Spleen (tissue), 11 donors: ENCODE results near the gene TJP3. TPM values are rescaled to one million over a fixed set of nuclear protein-coding genes. Genes with fewer than 3 reads are reported as not detected.

Source experiments
- DNase-seq: peaks from one replicate; pipeline ENCODE4 v3.0.0-alpha.2; 2020
- H3K27ac ChIP-seq, 8 donors: fragments of 200-600 bp; sonication (generic) in 7 of 8; 1 replicate in 4 of 8; 2 replicates in 4 of 8; pipeline versions ENCODE4 v1.5.0 to v1.8.0; 2016 to 2021; ENCODE audit warnings: inconsistent platforms in 4 of 8, mild to moderate bottlenecking in 4 of 8, moderate library complexity in 1 of 8
- H3K27me3 ChIP-seq, 7 donors: fragments of 200-600 bp; sonication (generic) in 6 of 7; replicated peaks in 1 of 7; 1 replicate in 4 of 7; 2 replicates in 3 of 7; pipeline versions ENCODE4 v1.5.0 to v1.8.0; 2016 to 2021; ENCODE audit warnings: inconsistent platforms in 3 of 7, mild to moderate bottlenecking in 1 of 7
- H3K36me3 ChIP-seq, 6 donors: fragments of 200-600 bp; sonication (generic) in 5 of 6; 1 replicate in 4 of 6; 2 replicates in 2 of 6; pipeline versions ENCODE4 v1.5.0 to v1.8.0; 2016 to 2021; ENCODE audit warnings: inconsistent platforms in 2 of 6
- H3K4me1 ChIP-seq, 6 donors: fragments of 200-600 bp; sonication (generic) in 5 of 6; 1 replicate in 3 of 6; 2 replicates in 3 of 6; pipeline versions ENCODE4 v1.5.0 to v1.8.0; 2016 to 2021; ENCODE audit warnings: inconsistent platforms in 3 of 6
- H3K4me3 ChIP-seq, 8 donors: fragments of 200-600 bp; sonication (generic) in 7 of 8; 1 replicate in 4 of 8; 2 replicates in 4 of 8; pipeline versions ENCODE4 v1.5.0 to v1.8.0; 2016 to 2021; ENCODE audit warnings: inconsistent platforms in 4 of 8, mild to moderate bottlenecking in 4 of 8, moderate library complexity in 2 of 8
- H3K9me3 ChIP-seq, 8 donors: fragments of 200-600 bp; sonication (generic) in 7 of 8; 1 replicate in 4 of 8; 2 replicates in 4 of 8; pipeline versions ENCODE4 v1.5.0 to v1.8.0; 2016 to 2021; ENCODE audit warnings: inconsistent platforms in 4 of 8
- CTCF ChIP-seq, 11 experiments: fragments of 200-600 bp in 7 of 11; fragments of 450-650 bp in 4 of 11; sonication (generic) in 4 of 11; IDR thresholded peaks in 8 of 11; conservative IDR thresholded peaks in 3 of 11; 1 replicate in 7 of 11; 2 replicates in 4 of 11; pipeline versions ENCODE4 v1.4.0 to v1.8.0; 2016 to 2021; ENCODE audit warnings: antibody characterized with exemption in 11 of 11, inconsistent platforms in 4 of 11, mild to moderate bottlenecking in 1 of 11
- POLR2A ChIP-seq, 3 donors: fragments of 450-650 bp; IDR thresholded peaks; one replicate each; pipeline ENCODE4 v1.5.1; 2017; ENCODE audit warnings: antibody characterized with exemption in 3 of 3, mild to moderate bottlenecking in 1 of 3
- POLR2AphosphoS5 ChIP-seq, 3 donors: sonication (generic); formaldehyde crosslinking; IDR thresholded peaks; one replicate each; pipeline ENCODE4 v1.5.1; 2017; ENCODE audit warnings: antibody characterized with exemption in 3 of 3
- WGBS, 5 donors: extraction: QIAGEN DNeasy Blood & Tissue Kit in 3 of 5; methylation state at CpG; one replicate each; pipeline versions ENCODE4 v1.1.5 to v1.1.7; 2013 to 2018; 5-methylcytosine and 5-hydroxymethylcytosine counted together
- intact Hi-C: fragments of 100-400 bp; cut with DNase I; formaldehyde crosslinking; loops from one replicate; pipeline ENCODE4 v1.15.0; 2023; ENCODE audit warnings: low total_unique reads
- polyA plus RNA-seq, 3 donors: library from polyadenylated mRNA; stranded (reverse); fragments of 200-250 nt; gene quantifications; one replicate each; pipeline ENCODE4 v1.2.1, GENCODE V29; 2013
- total RNA-seq, 7 donors: library from RNA; depleted of rRNA in 3 of 7; stranded (reverse); fragments of >200 nt in 3 of 7; fragmentation: NEBNext Ultra II Directional in 4 of 7; extraction: Animal tissue kit (Norgen Biotek cat#: 25700) in 4 of 7; gene quantifications; one replicate each; pipeline versions ENCODE4 v1.1.0 to v1.2.1, GENCODE V29; 2016 to 2021
- donor health status: healthy with polysubstance abuse.
- donor health status: DM: no; HTN: no; CAD: no; lungs with moderate emphysema.
- donor health status: DM: no; HTN: no; CAD: no.
- donor health status: Bipolar disorder and iron deficiency.
- donor health status: healthy.
- donor health status: DM: no; HTN: no; CAD: no.
- donor health status: DM: yes; HTN: yes; CAD: no.

TJP3 gene
- total and polyA plus RNA-seq, 10 donors, result 0.39 to 9.0 (median 2.3) TPM

GRCh38 chr19:3670796-3671679 is 37.1 kb upstream of the TJP3 start:
- Histone ChIP-seq H3K27me3 (peaks cover 0 to 21% (median 0%) of the 10 kb centered on the region in 7 donors), H3K4me3 (peak overlapping the region in 6 of 8 donors; percentile 2 to 51 (median 14)), H3K27ac (peak overlapping the region; percentile 27 to 80 (median 68)), H3K4me1 (peaks cover 23 to 63% (median 43%) of the 10 kb centered on the region in 6 donors), H3K9me3 (no peaks in the 10 kb centered on the region), H3K36me3 (peaks cover 0 to 59% (median 3%) of the 10 kb centered on the region in 6 donors)
- no peak for DNase-seq
- 9 to 16% (median 14%) methylated on average over 25 to 45 of the region's 45 CpGs for WGBS, 5 donors
- intact Hi-C loops, result no loop called here
- TF ChIP-seq POLR2AphosphoS5 (IDR thresholded peaks at IDR 0.05) (peak; percentile 18 to 49 (median 28)), CTCF (IDR thresholded peaks at IDR 0.05 in 8 of 11, conservative IDR thresholded peaks at IDR 0.05 in 3 of 11) (no peak)

- Histone ChIP-seq H3K9me3 (no peaks in the 10 kb centered on the region), H3K27me3 (peaks cover 0 to 21% (median 0%) of the 10 kb centered on the region in 7 donors), H3K4me3 (peak overlapping the region in 2 of 8 donors; percentile 31 to 51), H3K27ac (peak overlapping the region in 7 of 8 donors; percentile 41 to 80 (median 71)), H3K36me3 (peaks cover 0 to 54% (median under 1%) of the 10 kb centered on the region in 6 donors), H3K4me1 (peaks cover 23 to 62% (median 41%) of the 10 kb centered on the region in 6 donors)
- DNase-seq, result no peak
- intact Hi-C loops, result no loop called here
- WGBS, 5 donors, result 23 to 58% (median 24%) methylated on average over 16 to 40 of the region's 40 CpGs
- TF ChIP-seq POLR2A (IDR thresholded peaks at IDR 0.05) (no peak), CTCF (IDR thresholded peaks at IDR 0.05 in 8 of 11, conservative IDR thresholded peaks at IDR 0.05 in 3 of 11) (peak in 3 of 11 experiments; percentile 15 to 19 (median 17)), POLR2AphosphoS5 (IDR thresholded peaks at IDR 0.05) (peak in 1 of 3 donors; percentile 53)
Measured at GRCh38 chr19:3671680-3672574, 36.3 kb upstream of the TJP3 start.

- WGBS, 5 donors, result 82 to 95% (median 86%) methylated on average over 6 to 8 of the region's 8 CpGs
- intact Hi-C loops, result no loop called here
- peak overlapping the region in 5 of 8 donors; percentile 32 to 80 (median 71) for H3K27ac ChIP-seq
- no peak for DNase-seq
- peaks cover 23 to 62% (median 39%) of the 10 kb centered on the region in 6 donors for H3K4me1 ChIP-seq
- H3K27me3 ChIP-seq, result peaks cover 0 to 21% (median 0%) of the 10 kb centered on the region in 7 donors
- H3K36me3 ChIP-seq, result peaks cover 0 to 48% (median 0%) of the 10 kb centered on the region in 6 donors
- H3K9me3 ChIP-seq, result no peaks in the 10 kb centered on the region
- no peak overlapping the region for H3K4me3 ChIP-seq
- no peak for TF ChIP-seq CTCF (IDR thresholded peaks at IDR 0.05 in 8 of 11, conservative IDR thresholded peaks at IDR 0.05 in 3 of 11)
- no peak for TF ChIP-seq POLR2AphosphoS5 (IDR thresholded peaks at IDR 0.05)
- no peak for TF ChIP-seq POLR2A (IDR thresholded peaks at IDR 0.05)
Measured at GRCh38 chr19:3672575-3672948, 35.6 kb upstream of the TJP3 start.
